Liver (tissue), 9 donors: ENCODE data around the gene ANKRD33. TPM values are rescaled to one million over a fixed set of nuclear protein-coding genes. Genes with fewer than 3 reads are reported as not detected.

Experiments used
- DNase-seq: peaks from one replicate; pipeline ENCODE4 v3.0.0-alpha.2; 2017; ENCODE audit warnings: low spot score
- H3K27ac ChIP-seq, 2 donors: one replicate each; pipeline ENCODE4 v1.7.0; 2013; ENCODE audit warnings: inconsistent platforms in 2 of 2, low read length in 2 of 2, control low read depth in 1 of 2, low read depth in 1 of 2, mild to moderate bottlenecking in 1 of 2
- H3K27me3 ChIP-seq, 4 donors: one replicate each; pipeline versions ENCODE4 v1.6.1 to v1.7.0; 2013; ENCODE audit warnings: low read length in 3 of 4, inconsistent platforms in 1 of 4, mild to moderate bottlenecking in 1 of 4, moderate library complexity in 1 of 4; ENCODE audit not compliant: control insufficient read depth in 4 of 4, insufficient read depth in 4 of 4
- H3K36me3 ChIP-seq, 4 donors: one replicate each; pipeline versions ENCODE4 v1.6.1 to v1.7.0; 2013; ENCODE audit warnings: low read length in 3 of 4, mild to moderate bottlenecking in 3 of 4, low read depth in 1 of 4, moderate library complexity in 1 of 4; ENCODE audit not compliant: control insufficient read depth in 4 of 4, insufficient read depth in 3 of 4
- H3K4me1 ChIP-seq, 4 donors: one replicate each; pipeline versions ENCODE4 v1.6.1 to v1.7.0; 2013; ENCODE audit warnings: low read length in 3 of 4, mild to moderate bottlenecking in 3 of 4, moderate library complexity in 1 of 4; ENCODE audit not compliant: control insufficient read depth in 4 of 4, insufficient read depth in 4 of 4
- H3K4me3 ChIP-seq, 3 donors: one replicate each; pipeline versions ENCODE4 v1.6.1 to v1.7.0; 2013; ENCODE audit warnings: low read length in 3 of 3, control low read depth in 1 of 3, low read depth in 1 of 3, mild to moderate bottlenecking in 1 of 3
- H3K9ac ChIP-seq, 2 donors: one replicate each; pipeline ENCODE4 v1.7.0; 2013; ENCODE audit warnings: low read length in 2 of 2, mild to moderate bottlenecking in 2 of 2, moderate library complexity in 2 of 2, control low read depth in 1 of 2, low read depth in 1 of 2
- H3K9me3 ChIP-seq, 4 donors: one replicate each; pipeline versions ENCODE4 v1.6.1 to v1.7.0; 2013; ENCODE audit warnings: low read length in 3 of 4; ENCODE audit not compliant: control insufficient read depth in 4 of 4
- EGR1 ChIP-seq, 2 donors: IDR thresholded peaks; 2 replicates each; pipeline ENCODE4 v1.6.1; 2016 to 2018; ENCODE audit warnings: antibody characterized with exemption in 2 of 2, low read depth in 2 of 2
- FOXA1 ChIP-seq: IDR thresholded peaks from 2 replicates; pipeline ENCODE4 v1.6.1; 2016; ENCODE audit warnings: antibody characterized with exemption
- FOXA2 ChIP-seq: IDR thresholded peaks from 2 replicates; pipeline ENCODE4 v1.6.1; 2016; ENCODE audit warnings: antibody characterized with exemption
- HNF4A ChIP-seq, 2 donors: conservative IDR thresholded peaks; 2 replicates each; pipeline ENCODE4 v1.6.1; 2016; ENCODE audit warnings: antibody characterized with exemption in 2 of 2, mild to moderate bottlenecking in 2 of 2
- HNF4G ChIP-seq: IDR thresholded peaks from 2 replicates; pipeline ENCODE4 v1.6.1; 2016; ENCODE audit warnings: antibody characterized with exemption
- JUND ChIP-seq, 2 donors: IDR thresholded peaks; 2 replicates each; pipeline ENCODE4 v1.6.1; 2016; ENCODE audit warnings: antibody characterized with exemption in 2 of 2
- MAX ChIP-seq: IDR thresholded peaks from 2 replicates; pipeline ENCODE4 v1.6.1; 2016; ENCODE audit warnings: antibody characterized with exemption
- NR2F2 ChIP-seq: IDR thresholded peaks from 2 replicates; pipeline ENCODE4 v1.6.1; 2016; ENCODE audit warnings: antibody characterized with exemption
- RAD21 ChIP-seq, 2 donors: IDR thresholded peaks; 2 replicates each; pipeline ENCODE4 v1.6.1; 2016; ENCODE audit warnings: antibody characterized with exemption in 2 of 2, mild to moderate bottlenecking in 2 of 2
- REST ChIP-seq: IDR thresholded peaks from 2 replicates; pipeline ENCODE4 v1.6.1; 2016; ENCODE audit warnings: antibody characterized with exemption, mild to moderate bottlenecking
- RXRA ChIP-seq, 2 donors: IDR thresholded peaks; 2 replicates each; pipeline ENCODE4 v1.6.1; 2017 to 2018; ENCODE audit warnings: antibody characterized with exemption in 2 of 2, mild to moderate bottlenecking in 1 of 2
- SP1 ChIP-seq: IDR thresholded peaks from 2 replicates; pipeline ENCODE4 v1.6.1; 2018; ENCODE audit warnings: antibody characterized with exemption, mild to moderate bottlenecking
- YY1 ChIP-seq: IDR thresholded peaks from 2 replicates; pipeline ENCODE4 v1.6.1; 2016; ENCODE audit warnings: antibody characterized with exemption, mild to moderate bottlenecking
- ZBTB33 ChIP-seq: IDR thresholded peaks from 2 replicates; pipeline ENCODE4 v1.6.1; 2016; ENCODE audit warnings: antibody characterized with exemption
- WGBS: extraction: QIAGEN DNeasy Blood & Tissue Kit; methylation state at CpG from one replicate; pipeline ENCODE4 v1.1.7; 2013; 5-methylcytosine and 5-hydroxymethylcytosine counted together
- polyA plus RNA-seq, 2 donors: library from polyadenylated mRNA; stranded (reverse) in 1 of 2; unstranded in 1 of 2; fragments of 200-250 nt in 1 of 2; fragments of >200 nt in 1 of 2; fragmentation: Nextera tagmentation in 1 of 2; extraction: Ambion mirVana in 1 of 2; gene quantifications; one replicate each; pipeline versions ENCODE4 v1.2.1 to v1.2.3, GENCODE V29; 2013 to 2015
- total RNA-seq, 2 donors: library from RNA; depleted of rRNA; stranded (reverse); fragments of >200 nt; gene quantifications; one replicate each; pipeline ENCODE4 v1.2.3, GENCODE V29; 2014
- donor health status: healthy.
- donor health status: healthy.
- donor health status: healthy.
- donor health status: healthy.
- donor health status: healthy.

ANKRD33 gene
- total and polyA plus RNA-seq, 4 donors, result not detected

- TF ChIP-seq NR2F2, result no peak
- TF ChIP-seq FOXA2, result no peak
- TF ChIP-seq YY1, result no peak
- no peak for TF ChIP-seq EGR1 (IDR thresholded peaks at IDR 0.05; ENCODE audit: low read depth in 2 of 2)
- no peak for TF ChIP-seq FOXA1
- no peak for TF ChIP-seq RAD21 (IDR thresholded peaks at IDR 0.05)
- TF ChIP-seq REST, result no peak
- H3K9ac ChIP-seq, result no peak overlapping the region
- WGBS, result 29% methylated on average over 17 of the region's 17 CpGs
- peaks cover 0 to 10% (median 1%) of the 10 kb centered on the region in 4 donors for H3K4me1 ChIP-seq
- H3K9me3 ChIP-seq, result no peaks in the 10 kb centered on the region
- H3K27ac ChIP-seq, result no peak overlapping the region
- no peaks in the 10 kb centered on the region for H3K27me3 ChIP-seq
- DNase-seq, result no peak
- H3K4me3 ChIP-seq, result peak overlapping the region in 1 of 3 donors; percentile 26
- no peaks in the 10 kb centered on the region for H3K36me3 ChIP-seq
Observed at GRCh38 chr12:51863363-51863932, 24.5 kb upstream of the ANKRD33 start.

- peak; percentile 46 for DNase-seq
- WGBS, result 27% methylated on average over 53 of the region's 53 CpGs
- Histone ChIP-seq H3K9me3 (no peaks in the 10 kb centered on the region), H3K4me1 (peaks cover 0 to 15% (median 5%) of the 10 kb centered on the region in 4 donors), H3K9ac (no peak overlapping the region), H3K4me3 (peak overlapping the region in 1 of 3 donors; percentile 26), H3K27ac (no peak overlapping the region), H3K36me3 (no peaks in the 10 kb centered on the region), H3K27me3 (no peaks in the 10 kb centered on the region)
- TF ChIP-seq YY1, result peak; percentile 18
- TF ChIP-seq HNF4G, result peak; percentile 69
- TF ChIP-seq EGR1 (IDR thresholded peaks at IDR 0.05; ENCODE audit: low read depth in 2 of 2), result no peak
- TF ChIP-seq ZBTB33, result no peak
- TF ChIP-seq HNF4A (conservative IDR thresholded peaks at IDR 0.05), result peak; percentile 87 to 90
- TF ChIP-seq JUND (IDR thresholded peaks at IDR 0.05), result no peak
- TF ChIP-seq RXRA (IDR thresholded peaks at IDR 0.05), result peak; percentile 39 to 47
- TF ChIP-seq MAX, result peak; percentile 14
- peak; percentile 74 for TF ChIP-seq SP1
Observed at GRCh38 chr12:51863933-51864832, 23.7 kb upstream of the ANKRD33 start.
